Islet precursor cell (in vitro differentiated cells): Measurements from ENCODE around the gene S100A3.
"Not testable (repeated sequence)": the region's sequence is repeated elsewhere in the genome, so short reads cannot be mapped to it uniquely, and the experiment has no call there.

Experiments used
- DNase-seq: peaks from one replicate; pipeline ENCODE4 v3.0.0-alpha.2; 2018

S100A3 gene

DNA sequence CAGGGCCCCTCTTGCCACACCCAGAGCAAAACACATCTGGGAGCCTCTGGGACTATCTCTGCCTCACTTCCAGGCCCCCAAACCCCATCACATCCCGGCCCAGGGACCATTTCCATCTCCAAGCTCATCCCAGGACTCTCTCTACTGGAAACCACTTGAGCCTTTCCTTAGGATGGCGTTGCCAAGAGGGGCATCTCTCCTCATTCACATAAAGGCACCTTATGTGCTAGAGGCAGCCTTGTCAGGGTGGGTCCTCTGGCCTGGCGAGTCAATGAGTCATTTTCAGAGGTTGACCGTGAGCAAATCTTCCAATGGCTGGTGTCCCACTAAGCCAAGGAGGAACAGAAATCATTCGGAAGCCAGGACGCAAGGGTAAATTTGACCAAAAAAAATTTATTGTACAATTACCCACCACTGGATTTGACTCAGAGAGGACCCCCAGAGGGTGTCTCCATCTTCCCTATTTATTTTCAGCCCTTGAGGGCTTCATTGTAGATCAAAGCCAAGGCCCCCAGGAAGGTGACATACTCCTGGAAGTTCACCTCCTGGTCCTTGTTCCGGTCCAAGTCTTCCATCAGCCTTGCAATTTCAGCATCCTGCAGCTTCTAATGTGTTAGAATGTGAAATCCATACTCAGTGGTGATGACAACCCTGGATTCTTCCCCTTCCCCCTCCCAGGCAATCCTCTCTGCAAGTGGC is 14.7 kb downstream of the S100A3 start:
- peak; percentile 37 for DNase-seq

DNA sequence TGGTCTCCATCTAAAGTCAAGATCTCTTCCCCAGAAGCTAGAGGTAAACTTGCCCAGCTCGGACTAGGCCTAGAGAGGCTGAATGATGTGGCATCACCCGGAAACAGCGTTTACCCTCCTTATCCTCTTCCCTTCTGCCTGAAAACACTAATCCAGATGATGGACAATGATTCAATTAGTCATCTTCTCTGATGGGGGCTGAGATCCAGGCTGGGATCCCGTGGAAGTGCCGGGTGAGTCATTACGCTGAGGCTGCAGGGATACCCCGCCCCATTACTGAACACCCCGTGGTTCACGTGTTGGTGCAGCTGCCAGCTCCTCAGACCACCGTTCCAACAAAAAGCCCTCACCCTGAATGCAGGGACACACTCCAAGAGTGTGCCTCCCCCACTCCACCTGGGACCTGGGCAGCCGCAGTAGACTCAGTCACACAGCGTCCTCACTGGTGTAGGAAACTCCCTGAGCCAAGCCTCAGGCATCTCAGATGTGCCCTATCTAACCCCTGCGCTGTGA is 15.3 kb downstream of the S100A3 start:
- peak; percentile 75 for DNase-seq

GRCh38 chr1:153532769-153533599 is 16.1 kb downstream of the S100A3 start:
- peak; percentile 90 for DNase-seq

GRCh38 chr1:153532181-153532580 is 16.9 kb downstream of the S100A3 start:
- no peak for DNase-seq

DNA sequence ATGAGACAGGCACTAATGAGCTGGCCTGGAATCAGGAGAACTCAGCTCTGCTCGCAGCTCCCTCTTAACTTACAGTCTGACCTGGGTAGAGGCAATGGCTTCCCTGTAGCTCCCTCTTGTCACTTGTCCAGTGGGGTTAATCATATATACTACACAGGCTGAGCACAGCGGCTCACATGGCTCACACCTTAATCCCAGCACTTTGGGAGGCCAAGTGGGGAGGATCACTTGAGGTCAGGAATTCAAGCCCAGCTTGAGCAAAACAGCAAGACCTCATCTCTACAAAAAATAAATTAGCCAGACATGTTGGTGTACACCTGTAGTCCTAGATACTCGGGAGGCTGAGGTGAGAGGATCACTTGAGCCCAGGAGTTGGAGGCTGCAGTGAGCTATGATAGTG is 17.4 kb downstream of the S100A3 start:
- peak; percentile 40 for DNase-seq

- peak; percentile 23 for DNase-seq
These were observed 21.4 kb downstream of the S100A3 start for GRCh38 chr1:153527683-153528040.

GRCh38 chr1:153527023-153527682 is 21.9 kb downstream of the S100A3 start:
- peak; percentile 84 for DNase-seq

GRCh38 chr1:153526132-153526543 is 22.9 kb downstream of the S100A3 start:
- peak; percentile 39 for DNase-seq

DNA sequence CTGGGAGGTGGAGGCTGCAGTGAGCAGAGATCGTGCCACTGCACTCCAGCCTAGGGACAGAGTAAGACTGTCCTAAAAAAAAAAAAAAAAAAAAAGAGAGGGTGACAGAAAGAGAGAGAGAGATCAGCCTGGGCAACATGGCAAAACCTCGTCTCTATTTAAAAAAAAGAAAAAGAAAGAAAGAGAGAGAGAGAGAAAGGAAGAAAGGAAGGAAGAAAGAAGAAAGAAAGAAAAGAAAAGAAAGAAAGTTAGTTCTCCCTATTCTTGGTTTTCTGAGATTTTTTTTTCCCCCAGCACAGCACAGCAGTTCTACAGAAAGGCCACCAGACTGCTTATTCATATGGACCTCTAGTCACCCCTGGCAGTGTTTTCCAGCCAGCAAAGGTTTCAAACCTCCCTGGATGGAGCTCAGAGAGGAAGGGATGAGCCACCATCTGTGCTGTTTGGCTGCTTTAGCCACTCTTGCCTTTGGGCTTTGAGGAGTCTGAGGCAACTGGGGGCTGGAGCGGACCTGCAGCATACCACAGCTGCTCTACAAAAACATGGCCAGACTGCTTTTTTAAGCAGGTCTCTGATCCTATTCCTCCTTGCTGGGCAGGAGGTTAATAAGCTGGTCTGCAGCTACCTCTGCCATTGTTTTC is 23.9 kb downstream of the S100A3 start:
- DNase-seq, result peak; percentile 80

DNA sequence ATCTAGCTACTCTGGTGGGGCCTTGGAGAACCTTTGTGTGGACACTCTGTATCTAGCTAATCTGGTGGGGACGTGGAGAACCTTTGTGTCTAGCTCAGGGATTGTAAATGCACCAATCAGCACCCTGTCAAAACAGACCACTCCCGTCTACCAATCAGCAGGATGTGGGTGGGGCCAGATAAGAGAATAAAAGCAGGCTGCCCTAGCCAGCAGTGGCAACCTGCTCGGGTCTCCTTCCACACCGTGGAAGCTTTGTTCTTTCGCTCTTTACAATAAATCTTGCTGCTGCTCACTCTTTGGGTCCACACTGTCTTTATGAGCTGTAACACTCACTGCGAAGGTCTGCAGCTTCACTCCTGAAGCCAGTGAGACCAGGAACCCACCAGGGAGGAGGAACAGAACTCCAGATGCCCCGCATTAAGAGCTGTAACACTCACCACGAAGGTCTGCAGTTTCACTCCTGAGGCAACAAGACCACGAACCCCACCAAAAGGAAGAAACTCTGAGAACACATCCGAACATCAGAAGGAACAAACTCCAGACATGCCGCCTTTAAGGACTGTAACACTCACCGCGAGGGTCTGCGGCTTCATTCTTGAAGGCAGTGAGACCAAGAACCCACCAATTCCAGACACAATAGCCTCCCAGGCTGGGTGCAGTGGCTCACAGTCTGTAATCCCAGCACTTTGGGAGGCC is 26.6 kb downstream of the S100A3 start:
- DNase-seq, result peak; percentile 35

GRCh38 chr1:153521808-153522207 is 27.2 kb downstream of the S100A3 start:
- not testable (repeated sequence) for DNase-seq

DNA sequence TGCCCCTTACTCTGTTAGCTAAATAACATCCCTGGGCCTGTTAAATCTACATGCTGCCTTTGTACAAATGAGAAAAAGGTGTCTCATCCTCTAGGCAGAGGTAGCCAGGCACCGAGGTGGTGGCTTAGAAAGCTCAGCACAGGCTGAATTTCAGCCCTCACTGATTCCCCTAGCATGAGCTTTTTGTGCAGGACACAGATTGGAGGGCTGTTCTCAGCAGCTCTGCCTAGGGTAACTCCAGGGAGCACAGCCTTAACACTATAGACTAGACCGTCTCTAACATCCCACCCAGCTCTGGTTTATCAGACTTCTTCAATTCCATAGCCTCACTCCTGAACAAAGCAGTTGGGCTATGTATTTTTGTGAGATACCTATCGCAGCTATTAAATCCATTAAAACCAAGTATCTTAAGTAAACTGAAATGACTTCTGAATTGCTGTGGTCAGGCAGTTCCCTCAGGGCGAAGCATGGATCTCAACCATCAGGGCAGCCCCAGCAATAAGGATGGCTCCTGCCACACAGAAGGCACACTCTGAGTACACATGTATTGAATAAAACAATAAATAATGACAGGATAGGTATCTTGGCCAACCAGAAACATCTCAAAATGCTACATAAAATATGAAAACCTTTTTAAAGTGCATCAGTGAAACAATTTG is 28.1 kb downstream of the S100A3 start:
- DNase-seq, result peak; percentile 76

GRCh38 chr1:153520137-153520691 is 28.8 kb downstream of the S100A3 start:
- peak; percentile 48 for DNase-seq

DNA sequence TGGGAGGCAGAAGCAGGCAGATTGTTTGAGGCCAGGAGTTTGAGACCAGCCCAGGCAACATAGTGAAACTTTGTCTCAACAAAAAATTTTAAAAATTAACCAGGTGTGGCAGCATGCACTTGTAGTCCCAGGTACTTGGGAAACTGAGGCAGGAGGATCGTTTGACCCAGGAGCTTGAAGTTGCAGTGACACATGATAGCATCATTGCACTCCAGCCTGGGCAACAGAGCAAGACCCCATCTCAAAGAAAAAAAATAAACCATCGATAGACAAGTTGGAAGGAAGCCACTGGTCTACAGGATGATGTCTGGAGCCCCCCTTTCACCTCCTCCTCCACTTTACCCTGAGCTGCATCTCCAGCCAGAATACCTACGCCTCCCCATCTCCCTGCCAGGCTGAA is 29.8 kb downstream of the S100A3 start:
- no peak for DNase-seq

GRCh38 chr1:153515504-153516394 is 33.3 kb downstream of the S100A3 start:
- peak; percentile 89 for DNase-seq

- DNase-seq, result no peak
These were observed 35.4 kb downstream of the S100A3 start for GRCh38 chr1:153513666-153514065.

DNA sequence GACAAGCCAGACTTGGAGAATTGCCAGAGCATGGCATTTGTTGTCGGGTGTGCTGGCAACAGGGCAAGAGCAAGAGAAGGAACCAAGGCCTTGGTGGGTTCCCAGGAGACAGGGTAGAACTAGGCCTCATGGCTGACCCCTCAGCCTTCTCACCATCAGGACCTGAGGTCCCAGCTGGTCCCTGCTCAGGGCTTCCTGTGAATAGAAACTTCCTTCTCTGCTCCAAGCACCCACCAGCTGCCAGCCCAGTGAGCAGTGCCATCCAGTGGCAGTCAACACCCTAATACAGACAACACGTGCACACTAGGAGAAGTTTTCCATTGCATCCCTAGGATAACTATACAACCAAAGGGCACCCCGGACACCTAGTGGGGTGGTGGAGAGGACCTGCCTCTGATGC is 36.0 kb downstream of the S100A3 start:
- DNase-seq, result no peak

DNA sequence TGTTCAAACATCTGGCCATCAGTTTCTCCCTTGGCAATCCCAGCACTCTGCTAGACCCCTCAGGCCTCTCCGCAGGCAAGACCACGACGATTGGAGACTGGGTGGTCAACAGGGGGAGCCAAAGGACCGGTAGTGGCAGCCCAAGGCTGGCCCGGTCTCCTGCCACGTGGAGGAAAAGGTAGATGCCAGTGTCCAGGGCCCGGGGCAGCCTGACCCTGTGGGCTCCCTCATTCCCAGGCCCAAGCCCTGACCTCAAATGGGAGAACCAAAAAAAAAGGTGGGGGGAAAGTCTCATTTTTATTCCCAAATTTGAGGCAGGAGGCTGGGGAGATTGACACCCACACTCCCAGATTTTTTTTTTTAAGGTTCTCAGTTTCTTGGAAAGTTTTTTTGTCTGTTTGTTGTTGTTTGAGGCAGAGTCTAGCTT is 38.1 kb downstream of the S100A3 start:
- DNase-seq, result peak; percentile 94

DNA sequence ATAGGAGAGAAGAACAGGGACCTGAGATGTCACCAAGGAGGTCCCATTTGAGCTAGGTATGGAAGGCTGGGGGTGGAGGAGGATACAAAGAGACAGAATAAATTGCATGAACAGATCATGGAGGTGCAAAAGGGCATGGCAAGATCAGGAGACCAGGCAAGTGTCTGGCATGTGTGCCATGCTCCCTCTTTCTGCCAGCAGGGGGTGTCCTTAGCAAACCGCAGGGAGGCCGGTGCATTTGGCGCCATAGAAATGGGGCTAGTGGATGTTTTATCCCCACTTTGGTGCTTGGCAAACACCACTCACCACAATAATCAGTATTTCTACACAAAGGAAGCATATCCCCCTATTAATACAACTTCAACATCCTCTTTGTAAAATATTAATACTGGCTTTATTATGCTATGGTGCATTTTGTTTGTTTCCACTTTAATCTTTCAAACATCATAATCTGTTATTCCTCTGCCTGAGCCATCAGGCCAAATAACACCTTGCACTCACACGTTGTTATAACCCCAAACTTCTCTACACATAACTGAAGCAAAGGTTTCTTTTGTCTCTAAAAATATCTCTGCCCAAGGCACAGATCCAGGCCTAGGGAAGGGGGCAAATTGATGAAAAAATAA is 39.2 kb downstream of the S100A3 start:
- DNase-seq, result no peak

GRCh38 chr1:153509036-153509435 is 40.0 kb downstream of the S100A3 start:
- DNase-seq, result no peak
